GM12878 (cell line): ENCODE results near the gene AHCYL2. TPM values are rescaled to one million over a fixed set of nuclear protein-coding genes. Genes with fewer than 3 reads are reported as not detected.

Experiments used
- ATAC-seq: fragments of 200-7000 bp; cut with Tn5 transposase; 3 replicates; pipeline ENCODE4 v1.9.1; 2020; ENCODE audit warnings: mild to moderate bottlenecking, moderate library complexity
- BruUV-seq: library from RNA; stranded (reverse); fragments of 400-500 nt; replicated peaks from 2 replicates; lab custom pipeline; 2021; lab: Mats Ljungman, UMichigan
- CTCF ChIA-PET: fragments of 300-600 bp; sonication (Branson Sonifier 250); formaldehyde crosslinking; extraction: SDS; loops from one replicate; lab custom pipeline; 2021; ENCODE audit warnings: inconsistent platforms; lab: Yijun Ruan, JAX
- POLR2A ChIA-PET: fragments of 350-600 bp; formaldehyde crosslinking; extraction: SDS; loops from one replicate; lab custom pipeline; 2021; ENCODE audit warnings: inconsistent platforms; lab: Charles Lee
- RAD21 ChIA-PET: fragments of 300-600 bp; sonication (Branson Sonifier 250); formaldehyde crosslinking; loops from one replicate; lab custom pipeline; 2023; ENCODE audit warnings: antibody characterized with exemption; ENCODE audit not compliant: unreplicated experiment; lab: Charles Lee
- SMC1A ChIA-PET: fragments of 300-600 bp; sonication (Branson Sonifier 250); formaldehyde crosslinking; loops from one replicate; lab custom pipeline; 2023; ENCODE audit not compliant: unreplicated experiment, uncharacterized antibody; lab: Charles Lee
- DNase-seq: peaks from one replicate; pipeline ENCODE4 v3.0.0-alpha.2; 2011; ENCODE audit warnings: low read depth, low spot score
- FAIRE-seq: peaks from 3 replicates; lab custom pipeline; 2011; peaks lifted over from hg19 to GRCh38; lab: Jason Lieb, UNC
- H2AFZ ChIP-seq: 2 replicates; pipeline ENCODE4 v1.6.0; 2011; ENCODE audit warnings: low read depth, low read length, control low read depth; ENCODE audit not compliant: control insufficient read depth
- H3K27ac ChIP-seq: 2 replicates; pipeline ENCODE4 v1.5.1; 2011; ENCODE audit warnings: control low read depth; ENCODE audit not compliant: control insufficient read depth, insufficient read depth
- H3K27me3 ChIP-seq, 2 experiments: replicated peaks in 1 of 2; 2 replicates each; pipeline versions ENCODE4 v1.6.0 to v1.6.1; 2011; ENCODE audit warnings: low read length in 1 of 2; ENCODE audit not compliant: control insufficient read depth in 2 of 2, insufficient read depth in 2 of 2
- H3K36me3 ChIP-seq, 2 experiments: 2 replicates each; pipeline ENCODE4 v1.5.1; 2011; ENCODE audit warnings: low read length in 1 of 2; ENCODE audit not compliant: control insufficient read depth in 2 of 2, insufficient read depth in 2 of 2
- H3K4me1 ChIP-seq: 2 replicates; pipeline ENCODE4 v1.6.1; 2011; ENCODE audit warnings: mild to moderate bottlenecking, low read length, moderate library complexity, mixed read lengths; ENCODE audit not compliant: control insufficient read depth, insufficient read depth
- H3K4me2 ChIP-seq: 2 replicates; pipeline ENCODE4 v1.6.0; 2011; ENCODE audit warnings: control low read depth; ENCODE audit not compliant: control insufficient read depth, insufficient read depth
- H3K4me3 ChIP-seq: fragments of 200-600 bp; sonication (generic); 2 replicates; pipeline ENCODE4 v1.5.1; 2016
- H3K79me2 ChIP-seq: 2 replicates; pipeline ENCODE4 v1.6.0; 2011; ENCODE audit warnings: low read length; ENCODE audit not compliant: control insufficient read depth, insufficient read depth
- H3K9ac ChIP-seq: 2 replicates; pipeline ENCODE4 v1.8.0; 2011; ENCODE audit warnings: low read length, control low read depth, mixed read lengths; ENCODE audit not compliant: control insufficient read depth, insufficient read depth
- H3K9me3 ChIP-seq: replicated peaks from 3 replicates; pipeline ENCODE4 v1.5.1; 2011; ENCODE audit warnings: mild to moderate bottlenecking, low read length; ENCODE audit not compliant: control insufficient read depth, insufficient read depth
- H4K20me1 ChIP-seq: 2 replicates; pipeline ENCODE4 v1.6.0; 2011; ENCODE audit not compliant: control insufficient read depth, insufficient read depth
- ATF7 ChIP-seq: fragments of 450-650 bp; IDR thresholded peaks from 2 replicates; pipeline ENCODE4 v1.6.1; 2016; ENCODE audit warnings: low read depth, mild to moderate bottlenecking
- BACH1 ChIP-seq: fragments of 450-650 bp; IDR thresholded peaks from 2 replicates; pipeline ENCODE4 v1.6.1; 2017; ENCODE audit warnings: mild to moderate bottlenecking, borderline replicate concordance
- BCL11A ChIP-seq: IDR thresholded peaks from 2 replicates; pipeline ENCODE4 v1.6.1; 2011; ENCODE audit warnings: low read depth, low read length
- GATAD2B ChIP-seq: fragments of 450-650 bp; conservative IDR thresholded peaks from 2 replicates; pipeline ENCODE4 v1.6.1; 2017; ENCODE audit warnings: low read depth, mild to moderate bottlenecking, moderate library complexity
- HCFC1 ChIP-seq: fragments of 150-350 bp; IDR thresholded peaks from 2 replicates; pipeline ENCODE4 v1.6.1; 2014; ENCODE audit warnings: low read length
- HDAC6 ChIP-seq: fragments of 200-600 bp; sonication (generic); IDR thresholded peaks from one replicate; pipeline ENCODE4 v1.8.0; 2017; ENCODE audit warnings: antibody characterized with exemption; ENCODE audit not compliant: unreplicated experiment
- HSF1 ChIP-seq: fragments of 150-350 bp; IDR thresholded peaks from 2 replicates; pipeline ENCODE4 v1.6.1; 2014; ENCODE audit warnings: mild to moderate bottlenecking, low read depth, low read length
- NKRF ChIP-seq: fragments of 450-650 bp; conservative IDR thresholded peaks from 2 replicates; pipeline ENCODE4 v1.6.1; 2017; ENCODE audit warnings: mild to moderate bottlenecking, moderate library complexity
- SMAD5 ChIP-seq: IDR thresholded peaks from 2 replicates; pipeline ENCODE4 v1.6.1; 2016; ENCODE audit warnings: antibody characterized with exemption, low read depth
- SMARCA5 ChIP-seq: fragments of 450-650 bp; IDR thresholded peaks from 2 replicates; pipeline ENCODE4 v1.6.1; 2017; ENCODE audit warnings: mild to moderate bottlenecking
- SP1 ChIP-seq: IDR thresholded peaks from one replicate; pipeline ENCODE4 v1.6.1; 2011; ENCODE audit warnings: low read depth, low read length
- WGBS: methylation state at CpG from one replicate; pipeline ENCODE4 v1.1.6; 2016; ENCODE audit warnings: low lambda C conversion rate; ENCODE audit not compliant: insufficient replicate concordance, insufficient coverage; ENCODE audit errors: missing lambda C conversion rate; 5-methylcytosine and 5-hydroxymethylcytosine counted together
- in situ Hi-C: fragments of 300-500 bp; cut with MboI; formaldehyde crosslinking; loops from 9 replicates; pipeline ENCODE4 v1.14.3; 2018; ENCODE audit warnings: mixed read lengths
- intact Hi-C: fragments of 100-400 bp; cut with micrococcal nuclease; formaldehyde crosslinking; loops from one replicate; pipeline ENCODE4 v1.14.2; 2022; ENCODE audit not compliant: unreplicated experiment
- polyA plus RNA-seq, 11 experiments: library from polyadenylated mRNA; depleted of rRNA in 4 of 11; unstranded in 6 of 11; stranded (reverse) in 5 of 11; fragments of >200 nt; fragmentation: Nextera tagmentation in 4 of 11; fragmentation: Illumina TruSeq in 1 of 11; extraction: Ambion mirVana in 4 of 11; extraction: Trizol in 1 of 11; gene quantifications; 1 replicate in 1 of 11; 2 replicates in 10 of 11; pipeline versions ENCODE4 v1.2.1 to v1.2.3, GENCODE V29; 2011 to 2016; ENCODE audit warnings: inconsistent platforms in 2 of 11, missing spikeins in 2 of 11, low read depth in 1 of 11
- total RNA-seq, 4 experiments: library from RNA; depleted of rRNA in 3 of 4; stranded (reverse); fragments of >200 nt in 3 of 4; fragmentation: Illumina TruSeq in 1 of 4; extraction: Trizol in 1 of 4; gene quantifications; 2 replicates each; pipeline versions ENCODE4 v1.2.1 to v1.2.3, GENCODE V29; 2013 to 2021
- TF ChIP-seq, protein P1 (sequence below): fragments of 450-650 bp; IDR thresholded peaks from 2 replicates; pipeline ENCODE4 v1.6.1; 2017; ENCODE audit warnings: mild to moderate bottlenecking, moderate library complexity
- TF ChIP-seq, protein P2 (sequence below): fragments of 150-350 bp; IDR thresholded peaks from 2 replicates; pipeline ENCODE4 v1.6.1; 2016; ENCODE audit warnings: low read depth, low read length

The AHCYL2 gene
- total and polyA plus RNA-seq, 10 of the 15 experiments (the other 5 are each of a cell fraction or from before 2014, with no cell fraction given), result 1.7 to 29.1 (median 5.4) TPM

DNA sequence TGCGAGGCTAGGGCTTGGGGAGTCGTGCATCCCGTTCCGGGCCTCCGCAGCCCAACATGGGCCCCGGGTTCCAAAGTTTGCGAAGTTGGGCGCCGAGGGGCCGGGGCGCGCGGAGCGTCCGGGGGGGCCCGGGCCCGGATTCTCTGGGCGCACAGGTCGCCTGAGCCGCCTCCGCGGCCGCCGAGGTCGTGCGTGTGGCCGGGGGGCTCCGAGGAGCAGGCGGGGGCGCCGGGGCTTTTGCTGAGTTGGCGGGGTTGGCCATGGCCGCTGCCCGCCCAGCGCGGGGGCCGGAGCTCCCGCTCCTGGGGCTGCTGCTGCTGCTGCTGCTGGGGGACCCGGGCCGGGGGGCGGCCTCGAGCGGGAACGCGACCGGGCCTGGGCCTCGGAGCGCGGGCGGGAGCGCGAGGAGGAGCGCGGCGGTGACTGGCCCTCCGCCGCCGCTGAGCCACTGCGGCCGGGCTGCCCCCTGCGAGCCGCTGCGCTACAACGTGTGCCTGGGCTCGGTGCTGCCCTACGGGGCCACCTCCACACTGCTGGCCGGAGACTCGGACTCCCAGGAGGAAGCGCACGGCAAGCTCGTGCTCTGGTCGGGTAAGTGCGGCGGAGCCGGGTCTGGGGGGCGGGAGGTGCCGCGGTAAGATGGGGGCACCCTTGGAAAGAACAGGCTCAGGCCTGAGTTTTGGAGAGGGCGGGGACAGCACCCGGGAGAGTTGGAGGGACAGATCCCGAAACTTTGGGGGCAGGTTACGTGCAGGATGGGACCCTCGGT lies 35.8 kb upstream of the AHCYL2 start:
- POLR2A ChIA-PET, result no interaction called here
- no peaks in the 10 kb centered on the region; the same call in 1 of the 2 replicates for H3K79me2 ChIP-seq
- no TSS peak for BruUV-seq
- H3K9me3 ChIP-seq, result no peaks in the 10 kb centered on the region
- H3K4me1 ChIP-seq, result peaks cover 8% of the 10 kb centered on the region
- peak overlapping the region; percentile 73 for H3K9ac ChIP-seq
- CTCF ChIA-PET, result no interaction called here
- peak overlapping the region; percentile 99 for H3K4me2 ChIP-seq
- H2AFZ ChIP-seq, result peak overlapping the region; percentile 75
- no peaks in the 10 kb centered on the region for H3K36me3 ChIP-seq
- peak overlapping the region; percentile 92 for H3K4me3 ChIP-seq
- intact Hi-C loops, result no loop called here
- SMC1A ChIA-PET, result no interaction called here
- no peaks in the 10 kb centered on the region for H4K20me1 ChIP-seq
- in situ Hi-C loops, result no loop called here
- WGBS, result 6% methylated on average over 35 of the region's 83 CpGs
- H3K27me3 ChIP-seq, result 0 out of 4 replicates have a peak, but pooled peaks cover 0 to 1% of the 10 kb centered on the region in 2 experiments
- H3K27ac ChIP-seq, result no peak overlapping the region
- RAD21 ChIA-PET, result no interaction called here
- peak; percentile 63 for ATAC-seq
- FAIRE-seq, result no peak
- no peak for DNase-seq
- TF ChIP-seq HSF1 (no peak), NKRF (no peak), SMAD5 (no peak), BCL11A (no peak), ATF7 (no peak), BACH1 (peak; percentile 59; the same call in 1 of the 2 replicates), HCFC1 (no peak), SP1 (no peak), GATAD2B (peak; percentile 53; the same call in 1 of the 2 replicates), HDAC6 (no peak), SMARCA5 (no peak)
- TF ChIP-seq, protein P1, sequence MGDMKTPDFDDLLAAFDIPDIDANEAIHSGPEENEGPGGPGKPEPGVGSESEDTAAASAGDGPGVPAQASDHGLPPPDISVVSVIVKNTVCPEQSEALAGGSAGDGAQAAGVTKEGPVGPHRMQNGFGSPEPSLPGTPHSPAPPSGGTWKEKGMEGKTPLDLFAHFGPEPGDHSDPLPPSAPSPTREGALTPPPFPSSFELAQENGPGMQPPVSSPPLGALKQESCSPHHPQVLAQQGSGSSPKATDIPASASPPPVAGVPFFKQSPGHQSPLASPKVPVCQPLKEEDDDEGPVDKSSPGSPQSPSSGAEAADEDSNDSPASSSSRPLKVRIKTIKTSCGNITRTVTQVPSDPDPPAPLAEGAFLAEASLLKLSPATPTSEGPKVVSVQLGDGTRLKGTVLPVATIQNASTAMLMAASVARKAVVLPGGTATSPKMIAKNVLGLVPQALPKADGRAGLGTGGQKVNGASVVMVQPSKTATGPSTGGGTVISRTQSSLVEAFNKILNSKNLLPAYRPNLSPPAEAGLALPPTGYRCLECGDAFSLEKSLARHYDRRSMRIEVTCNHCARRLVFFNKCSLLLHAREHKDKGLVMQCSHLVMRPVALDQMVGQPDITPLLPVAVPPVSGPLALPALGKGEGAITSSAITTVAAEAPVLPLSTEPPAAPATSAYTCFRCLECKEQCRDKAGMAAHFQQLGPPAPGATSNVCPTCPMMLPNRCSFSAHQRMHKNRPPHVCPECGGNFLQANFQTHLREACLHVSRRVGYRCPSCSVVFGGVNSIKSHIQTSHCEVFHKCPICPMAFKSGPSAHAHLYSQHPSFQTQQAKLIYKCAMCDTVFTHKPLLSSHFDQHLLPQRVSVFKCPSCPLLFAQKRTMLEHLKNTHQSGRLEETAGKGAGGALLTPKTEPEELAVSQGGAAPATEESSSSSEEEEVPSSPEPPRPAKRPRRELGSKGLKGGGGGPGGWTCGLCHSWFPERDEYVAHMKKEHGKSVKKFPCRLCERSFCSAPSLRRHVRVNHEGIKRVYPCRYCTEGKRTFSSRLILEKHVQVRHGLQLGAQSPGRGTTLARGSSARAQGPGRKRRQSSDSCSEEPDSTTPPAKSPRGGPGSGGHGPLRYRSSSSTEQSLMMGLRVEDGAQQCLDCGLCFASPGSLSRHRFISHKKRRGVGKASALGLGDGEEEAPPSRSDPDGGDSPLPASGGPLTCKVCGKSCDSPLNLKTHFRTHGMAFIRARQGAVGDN, result 0 out of 2 replicates have a peak, but pooled peaks have one; percentile 52
- TF ChIP-seq, protein P2, sequence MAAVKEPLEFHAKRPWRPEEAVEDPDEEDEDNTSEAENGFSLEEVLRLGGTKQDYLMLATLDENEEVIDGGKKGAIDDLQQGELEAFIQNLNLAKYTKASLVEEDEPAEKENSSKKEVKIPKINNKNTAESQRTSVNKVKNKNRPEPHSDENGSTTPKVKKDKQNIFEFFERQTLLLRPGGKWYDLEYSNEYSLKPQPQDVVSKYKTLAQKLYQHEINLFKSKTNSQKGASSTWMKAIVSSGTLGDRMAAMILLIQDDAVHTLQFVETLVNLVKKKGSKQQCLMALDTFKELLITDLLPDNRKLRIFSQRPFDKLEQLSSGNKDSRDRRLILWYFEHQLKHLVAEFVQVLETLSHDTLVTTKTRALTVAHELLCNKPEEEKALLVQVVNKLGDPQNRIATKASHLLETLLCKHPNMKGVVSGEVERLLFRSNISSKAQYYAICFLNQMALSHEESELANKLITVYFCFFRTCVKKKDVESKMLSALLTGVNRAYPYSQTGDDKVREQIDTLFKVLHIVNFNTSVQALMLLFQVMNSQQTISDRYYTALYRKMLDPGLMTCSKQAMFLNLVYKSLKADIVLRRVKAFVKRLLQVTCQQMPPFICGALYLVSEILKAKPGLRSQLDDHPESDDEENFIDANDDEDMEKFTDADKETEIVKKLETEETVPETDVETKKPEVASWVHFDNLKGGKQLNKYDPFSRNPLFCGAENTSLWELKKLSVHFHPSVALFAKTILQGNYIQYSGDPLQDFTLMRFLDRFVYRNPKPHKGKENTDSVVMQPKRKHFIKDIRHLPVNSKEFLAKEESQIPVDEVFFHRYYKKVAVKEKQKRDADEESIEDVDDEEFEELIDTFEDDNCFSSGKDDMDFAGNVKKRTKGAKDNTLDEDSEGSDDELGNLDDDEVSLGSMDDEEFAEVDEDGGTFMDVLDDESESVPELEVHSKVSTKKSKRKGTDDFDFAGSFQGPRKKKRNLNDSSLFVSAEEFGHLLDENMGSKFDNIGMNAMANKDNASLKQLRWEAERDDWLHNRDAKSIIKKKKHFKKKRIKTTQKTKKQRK, result no peak
